GM23248 (cell line): ENCODE data around the gene NAIP. TPM values are rescaled to one million over a fixed set of nuclear protein-coding genes. Genes with fewer than 3 reads are reported as not detected.
"Not testable (repeated sequence)": the region's sequence is repeated elsewhere in the genome, so short reads cannot be mapped to it uniquely, and the experiment has no call there.

Experiments
- DNase-seq: peaks from one replicate; pipeline ENCODE4 v3.0.0-alpha.2; 2015
- H2AFZ ChIP-seq: fragments of 200-600 bp; sonication (generic); 2 replicates; pipeline ENCODE4 v1.6.1; 2016; ENCODE audit warnings: antibody characterized with exemption
- H3F3A ChIP-seq: fragments of 200-600 bp; sonication (generic); 2 replicates; pipeline ENCODE4 v1.6.1; 2016; ENCODE audit warnings: mild to moderate bottlenecking, antibody characterized with exemption, mixed run types; ENCODE audit not compliant: insufficient read depth
- H3K27ac ChIP-seq: fragments of 200-600 bp; sonication (generic); 2 replicates; pipeline ENCODE4 v1.5.1; 2016; ENCODE audit warnings: mild to moderate bottlenecking
- H3K27me3 ChIP-seq: fragments of 200-600 bp; sonication (generic); replicated peaks from 2 replicates; pipeline ENCODE4 v1.6.1; 2016; ENCODE audit warnings: mild to moderate bottlenecking; ENCODE audit not compliant: insufficient read depth
- H3K36me3 ChIP-seq: fragments of 200-600 bp; sonication (generic); 2 replicates; pipeline ENCODE4 v1.6.1; 2016; ENCODE audit warnings: low read depth, mild to moderate bottlenecking
- H3K4me1 ChIP-seq: fragments of 200-600 bp; sonication (generic); 2 replicates; pipeline ENCODE4 v1.6.1; 2016; ENCODE audit warnings: mild to moderate bottlenecking; ENCODE audit not compliant: insufficient read depth
- H3K4me2 ChIP-seq: fragments of 200-600 bp; sonication (generic); one replicate; pipeline ENCODE4 v1.6.1; 2016; ENCODE audit warnings: mild to moderate bottlenecking; ENCODE audit not compliant: unreplicated experiment
- H3K4me3 ChIP-seq: fragments of 200-600 bp; sonication (generic); 2 replicates; pipeline ENCODE4 v1.5.1; 2016; ENCODE audit warnings: mild to moderate bottlenecking
- H3K79me2 ChIP-seq: fragments of 200-600 bp; sonication (generic); 2 replicates; pipeline ENCODE4 v1.6.1; 2016; ENCODE audit warnings: mild to moderate bottlenecking; ENCODE audit not compliant: insufficient read depth
- H3K9ac ChIP-seq: fragments of 200-600 bp; sonication (generic); 2 replicates; pipeline ENCODE4 v1.6.1; 2016; ENCODE audit warnings: mild to moderate bottlenecking
- H3K9me2 ChIP-seq: fragments of 200-600 bp; sonication (generic); 2 replicates; pipeline ENCODE4 v1.6.1; 2016; ENCODE audit warnings: mixed run types, mild to moderate bottlenecking, moderate library complexity; ENCODE audit not compliant: insufficient read depth
- H3K9me3 ChIP-seq: fragments of 200-600 bp; sonication (generic); one replicate; pipeline ENCODE4 v1.6.1; 2017; ENCODE audit warnings: low read depth
- H4K20me1 ChIP-seq: fragments of 200-600 bp; sonication (generic); 2 replicates; pipeline ENCODE4 v1.6.0; 2016; ENCODE audit not compliant: insufficient read depth
- EZH2 ChIP-seq: fragments of 200-600 bp; sonication (generic); IDR thresholded peaks from 2 replicates; pipeline ENCODE4 v1.6.1; 2018; ENCODE audit warnings: antibody characterized with exemption, mild to moderate bottlenecking; ENCODE audit not compliant: insufficient read depth, poor library complexity, severe bottlenecking
- EZH2phosphoT487 ChIP-seq: fragments of 200-600 bp; sonication (generic); IDR thresholded peaks from 2 replicates; pipeline ENCODE4 v1.6.1; 2018; ENCODE audit warnings: antibody characterized with exemption, moderate library complexity, mild to moderate bottlenecking, low read depth; ENCODE audit not compliant: insufficient read depth
- WGBS, 2 experiments: methylation state at CpG; one replicate each; pipeline ENCODE4 v1.1.6; 2015 to 2017; ENCODE audit warnings: low lambda C conversion rate in 2 of 2, low coverage in 1 of 2; ENCODE audit errors: missing lambda C conversion rate in 2 of 2; 5-methylcytosine and 5-hydroxymethylcytosine counted together
- in situ Hi-C: fragments of 300-500 bp; cut with MboI; formaldehyde crosslinking; loops from 2 replicates; pipeline ENCODE4 v1.15.0; 2020
- polyA plus RNA-seq: library from polyadenylated mRNA; unstranded; fragments of >200 nt; fragmentation: Nextera tagmentation; extraction: Ambion mirVana; gene quantifications from 2 replicates; pipeline ENCODE4 v1.2.1, GENCODE V29; 2016
- total RNA-seq: library from RNA; depleted of rRNA; stranded (reverse); fragments of >200 nt; shearing (Covaris generic); gene quantifications from 2 replicates; pipeline ENCODE4 v1.2.3, GENCODE V29; 2014

The NAIP gene
- total and polyA plus RNA-seq, 2 experiments from 2014 or later, result 2.8 to 3.4 TPM

DNA sequence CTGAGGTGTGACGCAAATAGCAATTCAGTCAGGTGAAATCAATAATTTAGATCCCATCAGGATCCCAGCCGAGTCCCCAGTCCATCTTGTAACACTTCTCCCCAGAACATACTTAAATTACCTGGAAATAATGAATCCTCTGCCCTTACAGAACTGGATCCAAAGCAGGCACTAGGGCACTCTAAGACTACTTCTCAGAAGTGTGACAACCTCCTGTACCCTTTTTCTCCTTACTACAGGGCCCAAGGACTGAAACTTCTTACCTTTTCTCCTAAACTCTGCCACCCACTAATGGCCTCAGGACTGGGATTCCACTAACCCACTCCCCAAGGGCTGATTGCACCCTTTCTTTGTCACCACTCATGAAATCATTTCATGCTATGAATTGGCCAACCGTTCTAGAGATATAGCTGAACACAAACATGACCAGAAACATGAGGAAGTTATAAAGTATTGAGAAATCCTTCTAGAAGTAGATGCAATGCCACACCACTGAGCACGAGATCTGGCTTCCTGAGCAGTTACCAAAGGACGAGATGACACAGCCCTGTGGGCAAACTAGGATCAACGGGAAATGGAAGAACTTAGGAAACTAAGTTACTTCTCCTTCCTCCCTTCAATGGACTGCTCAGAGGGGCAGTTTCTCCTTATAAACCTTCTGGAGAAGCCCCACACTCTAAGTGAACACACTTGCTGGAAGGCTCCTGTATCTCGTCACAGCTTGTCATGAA, 6.1 kb upstream of the NAIP start:
- H3K9ac ChIP-seq, H3K4me1 ChIP-seq, DNase-seq, H3K9me2 ChIP-seq, H3K4me2 ChIP-seq, H3K36me3 ChIP-seq, H3K27ac ChIP-seq, H3K27me3 ChIP-seq, in situ Hi-C loops, H3K4me3 ChIP-seq, H4K20me1 ChIP-seq, H2AFZ ChIP-seq, H3K79me2 ChIP-seq, H3F3A ChIP-seq, H3K9me3 ChIP-seq: not testable (repeated sequence)
- WGBS, 2 experiments, result no CpG with 5 or more reads among the region's 7 CpGs

DNA sequence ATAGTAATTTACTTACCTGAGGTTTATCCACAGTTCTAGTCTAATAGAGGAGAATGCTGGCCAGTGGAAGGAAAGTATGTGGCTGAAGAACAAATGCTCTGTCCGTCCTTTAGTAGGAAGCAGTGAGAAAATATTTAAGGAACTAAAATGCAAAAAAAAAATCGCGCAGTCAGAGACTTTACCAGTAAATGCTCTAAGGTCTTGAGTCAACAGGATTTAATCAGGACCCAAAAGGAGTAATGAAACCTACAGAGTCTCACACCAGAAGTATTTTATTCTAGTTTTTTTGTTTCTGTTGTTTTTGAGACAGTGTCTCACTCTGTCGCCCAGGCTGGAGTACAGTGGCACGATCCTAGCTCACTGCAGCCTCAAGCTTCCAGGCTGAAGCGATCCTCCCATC, 4.5 kb downstream of the NAIP start:
- H4K20me1 ChIP-seq, H3K4me1 ChIP-seq, in situ Hi-C loops, H3K27ac ChIP-seq, H3K9ac ChIP-seq, H3K9me2 ChIP-seq, H2AFZ ChIP-seq, H3K79me2 ChIP-seq, H3K4me2 ChIP-seq, H3K36me3 ChIP-seq, H3K4me3 ChIP-seq, H3F3A ChIP-seq, DNase-seq, H3K27me3 ChIP-seq, H3K9me3 ChIP-seq: not testable (repeated sequence)
- WGBS, 2 experiments, result no CpG with 5 or more reads among the region's 6 CpGs

DNA sequence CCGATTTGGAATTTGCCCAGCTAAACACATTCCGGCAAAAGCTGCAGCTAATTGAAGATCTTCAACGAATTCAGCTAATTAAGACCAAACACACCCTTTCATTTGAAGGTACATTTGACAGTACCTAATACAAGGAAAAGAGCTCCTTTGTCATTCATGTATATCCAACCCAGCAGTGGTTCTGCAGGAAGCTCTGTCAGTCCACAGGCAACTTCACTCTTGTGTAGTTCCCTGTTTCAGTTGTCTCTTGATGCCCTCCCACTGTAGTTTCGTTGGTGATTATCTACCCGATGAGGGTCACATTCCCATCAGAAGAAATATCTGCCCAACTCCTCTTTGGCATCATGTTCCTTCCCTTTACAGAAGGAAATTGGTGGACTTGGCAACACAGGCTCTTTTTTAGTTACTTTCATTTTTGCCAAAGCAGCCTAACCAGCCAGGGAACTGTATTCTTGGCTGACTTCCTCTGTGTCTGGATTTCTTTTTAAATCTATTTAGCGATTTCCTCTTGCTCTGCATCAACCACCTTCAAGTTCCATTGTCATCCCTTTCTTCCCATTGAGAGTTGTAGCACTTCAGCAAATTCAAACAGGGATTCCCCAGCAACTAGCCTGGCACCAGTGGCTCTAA, 6.6 kb downstream of the NAIP start:
- DNase-seq, H2AFZ ChIP-seq, H4K20me1 ChIP-seq, H3K9me2 ChIP-seq, H3K79me2 ChIP-seq, H3K9me3 ChIP-seq, H3K4me2 ChIP-seq, H3K4me3 ChIP-seq, in situ Hi-C loops, H3K4me1 ChIP-seq, H3K9ac ChIP-seq, H3F3A ChIP-seq, H3K27ac ChIP-seq, H3K27me3 ChIP-seq, H3K36me3 ChIP-seq: not testable (repeated sequence)
- no CpG with 5 or more reads among the region's 6 CpGs for WGBS, 2 experiments

GRCh38 chr5:71014176-71014575, 11.0 kb downstream of the NAIP start:
- Histone ChIP-seq H3K9ac (no peak overlapping the region), H3K9me2 (no peaks in the 10 kb centered on the region), H3K4me3 (no peak overlapping the region), H3F3A (no peaks in the 10 kb centered on the region), H3K36me3 (no peaks in the 10 kb centered on the region), H3K79me2 (no peaks in the 10 kb centered on the region), H3K4me1 (no peaks in the 10 kb centered on the region), H3K27me3 (no peaks in the 10 kb centered on the region), H3K27ac (no peak overlapping the region), H3K9me3 (no peaks in the 10 kb centered on the region), H3K4me2 (no peak overlapping the region), H2AFZ (no peak overlapping the region), H4K20me1 (no peaks in the 10 kb centered on the region)
- in situ Hi-C loops, result no loop called here
- DNase-seq, result no peak
- WGBS, 2 experiments, result 65 to 69% methylated on average over 7 to 8 of the region's 8 CpGs
- no peak for TF ChIP-seq EZH2phosphoT487
- no peak for TF ChIP-seq EZH2

GRCh38 chr5:71013575-71013974, 11.6 kb downstream of the NAIP start:
- Histone ChIP-seq H3K9ac (no peak overlapping the region), H3K9me2 (no peaks in the 10 kb centered on the region), H2AFZ (no peak overlapping the region), H3K9me3 (no peaks in the 10 kb centered on the region), H3K27me3 (no peaks in the 10 kb centered on the region), H4K20me1 (no peaks in the 10 kb centered on the region), H3K4me2 (no peak overlapping the region), H3K4me3 (no peak overlapping the region), H3K4me1 (no peaks in the 10 kb centered on the region), H3K79me2 (no peaks in the 10 kb centered on the region), H3K36me3 (no peaks in the 10 kb centered on the region), H3F3A (no peaks in the 10 kb centered on the region), H3K27ac (no peak overlapping the region)
- TF ChIP-seq EZH2 (no peak), EZH2phosphoT487 (no peak)
- WGBS, 2 experiments, result 79 to 83% methylated on average over 11 to 12 of the region's 12 CpGs
- DNase-seq, result no peak
- in situ Hi-C loops, result no loop called here
